Gastrocnemius medialis (tissue), 4 donors: ENCODE results near the gene UTP18. TPM values are rescaled to one million over a fixed set of nuclear protein-coding genes. Genes with fewer than 3 reads are reported as not detected.
"Not testable (repeated sequence)": the region's sequence is repeated elsewhere in the genome, so short reads cannot be mapped to it uniquely, and the experiment has no call there.

Experiments used
- ATAC-seq, 2 donors: fragments of 150-250 bp; one replicate each; pipeline ENCODE4 v1.9.1; 2016
- DNase-seq, 2 donors: peaks; one replicate each; pipeline ENCODE4 v3.0.0-alpha.2; 2019
- H3K27ac ChIP-seq, 4 donors: fragments of 200-600 bp; sonication (generic); 1 replicate in 1 of 4; 2 replicates in 3 of 4; pipeline ENCODE4 v1.5.1; 2016 to 2018; ENCODE audit warnings: mild to moderate bottlenecking in 2 of 4, moderate library complexity in 1 of 4
- H3K27me3 ChIP-seq, 3 donors: fragments of 200-600 bp; sonication (generic) in 2 of 3; 1 replicate in 1 of 3; 2 replicates in 2 of 3; pipeline versions ENCODE4 v1.5.1 to v1.6.0; 2016 to 2019; ENCODE audit warnings: mild to moderate bottlenecking in 1 of 3, moderate library complexity in 1 of 3
- H3K36me3 ChIP-seq, 2 donors: fragments of 200-600 bp; sonication (generic) in 1 of 2; one replicate each; pipeline ENCODE4 v1.5.1; 2017 to 2018
- H3K4me1 ChIP-seq, 2 donors: fragments of 200-600 bp; sonication (generic) in 1 of 2; one replicate each; pipeline ENCODE4 v1.5.1; 2016 to 2017; ENCODE audit warnings: mild to moderate bottlenecking in 2 of 2
- H3K4me3 ChIP-seq, 4 donors: fragments of 200-600 bp; sonication (generic) in 3 of 4; 1 replicate in 1 of 4; 2 replicates in 3 of 4; pipeline ENCODE4 v1.5.1; 2016 to 2019; ENCODE audit warnings: mild to moderate bottlenecking in 2 of 4
- H3K9me3 ChIP-seq, 3 donors: fragments of 200-600 bp; sonication (generic) in 2 of 3; 1 replicate in 1 of 3; 2 replicates in 2 of 3; pipeline ENCODE4 v1.5.1; 2016 to 2019
- CTCF ChIP-seq, 5 experiments: fragments of 450-650 bp in 3 of 5; fragments of 200-600 bp in 2 of 5; sonication (generic) in 2 of 5; IDR thresholded peaks in 4 of 5; conservative IDR thresholded peaks in 1 of 5; 1 replicate in 4 of 5; 2 replicates in 1 of 5; pipeline ENCODE4 v1.5.1; 2016 to 2019; ENCODE audit warnings: antibody characterized with exemption in 5 of 5, mild to moderate bottlenecking in 3 of 5, moderate library complexity in 3 of 5
- POLR2A ChIP-seq, 2 donors: fragments of 450-650 bp; IDR thresholded peaks; one replicate each; pipeline ENCODE4 v1.6.1; 2017; ENCODE audit warnings: antibody characterized with exemption in 2 of 2, mild to moderate bottlenecking in 2 of 2, moderate library complexity in 2 of 2
- in situ Hi-C, 4 donors: fragments of 200-750 bp; cut with MboI; loops; one replicate each; pipeline versions ENCODE4 v1.15.0 to v1.8.0; 2017; ENCODE audit warnings: low sequenced_read_pairs in 4 of 4
- intact Hi-C: fragments of 100-400 bp; cut with DNase I; formaldehyde crosslinking; loops from one replicate; pipeline ENCODE4 v1.15.1; 2023; ENCODE audit warnings: low total_unique reads
- total RNA-seq, 4 donors: library from RNA; depleted of rRNA; stranded (reverse); fragments of >200 nt; gene quantifications; one replicate each; pipeline versions ENCODE4 v1.1.0 to v1.2.3, GENCODE V29; 2016

Gene UTP18
- total RNA-seq, 4 donors from 2014 or later: 19.0 to 29.9 (median 21.4) TPM

- Histone ChIP-seq H3K27me3 (no peaks in the 10 kb centered on the region), H3K27ac (no peak overlapping the region), H3K4me1 (no peaks in the 10 kb centered on the region), H3K9me3 (no peaks in the 10 kb centered on the region), H3K36me3 (peaks cover 0 to 33% of the 10 kb centered on the region in 2 donors), H3K4me3 (no peak overlapping the region)
- no peak for TF ChIP-seq CTCF (IDR thresholded peaks at IDR 0.05 in 4 of 5, conservative IDR thresholded peaks at IDR 0.05 in 1 of 5)
- TF ChIP-seq POLR2A (IDR thresholded peaks at IDR 0.05): no peak
- no peak for ATAC-seq
- DNase-seq: no peak
- in situ Hi-C loops (no loop called here), intact Hi-C loops (no loop called here)
These were observed 35.7 kb upstream of the UTP18 start for GRCh38 chr17:51224402-51225262.

- in situ Hi-C loops, H3K9me3 ChIP-seq, H3K4me3 ChIP-seq, DNase-seq, H3K4me1 ChIP-seq, H3K27me3 ChIP-seq, intact Hi-C loops, H3K27ac ChIP-seq, ATAC-seq: not testable (repeated sequence)
- H3K36me3 ChIP-seq: peaks cover 0 to 24% of the 10 kb centered on the region in 2 donors
These were observed 34.8 kb upstream of the UTP18 start for GRCh38 chr17:51225523-51225922.

GRCh38 chr17:51228161-51228560, 32.2 kb upstream of the UTP18 start:
- H3K36me3 ChIP-seq: peaks cover 0 to 14% of the 10 kb centered on the region in 2 donors
- DNase-seq (no peak), ATAC-seq (no peak)
- no peak for TF ChIP-seq CTCF (IDR thresholded peaks at IDR 0.05 in 4 of 5, conservative IDR thresholded peaks at IDR 0.05 in 1 of 5)
- no peak for TF ChIP-seq POLR2A (IDR thresholded peaks at IDR 0.05)
- in situ Hi-C loops (no loop called here), intact Hi-C loops (no loop called here)
- no peaks in the 10 kb centered on the region for H3K27me3 ChIP-seq
- no peaks in the 10 kb centered on the region for H3K4me1 ChIP-seq
- H3K9me3 ChIP-seq: no peaks in the 10 kb centered on the region
- no peak overlapping the region for H3K27ac ChIP-seq
- H3K4me3 ChIP-seq: no peak overlapping the region

GRCh38 chr17:51229889-51230288, 30.5 kb upstream of the UTP18 start:
- Histone ChIP-seq H3K27me3 (no peaks in the 10 kb centered on the region), H3K4me3 (no peak overlapping the region), H3K4me1 (no peaks in the 10 kb centered on the region), H3K27ac (no peak overlapping the region), H3K36me3 (peaks cover 0 to 1% of the 10 kb centered on the region in 2 donors), H3K9me3 (no peaks in the 10 kb centered on the region)
- in situ Hi-C loops (no loop called here), intact Hi-C loops (no loop called here)
- no peak for ATAC-seq
- no peak for DNase-seq
- no peak for TF ChIP-seq POLR2A (IDR thresholded peaks at IDR 0.05)
- no peak for TF ChIP-seq CTCF (IDR thresholded peaks at IDR 0.05 in 4 of 5, conservative IDR thresholded peaks at IDR 0.05 in 1 of 5)

GRCh38 chr17:51230306-51230705, 30.0 kb upstream of the UTP18 start:
- Histone ChIP-seq H3K36me3 (no peaks in the 10 kb centered on the region), H3K27ac (no peak overlapping the region), H3K27me3 (no peaks in the 10 kb centered on the region), H3K9me3 (no peaks in the 10 kb centered on the region), H3K4me1 (no peaks in the 10 kb centered on the region), H3K4me3 (no peak overlapping the region)
- no peak for DNase-seq
- no peak for ATAC-seq
- TF ChIP-seq POLR2A (IDR thresholded peaks at IDR 0.05) (no peak), CTCF (IDR thresholded peaks at IDR 0.05 in 4 of 5, conservative IDR thresholded peaks at IDR 0.05 in 1 of 5) (no peak)
- in situ Hi-C loops: no loop called here
- intact Hi-C loops: no loop called here
